HL-60/S4 treated with phorbol 12-myristate 13-acetate at 8.2 ng/mL for 4 days and 3 days (cell line): ENCODE results near the gene PYY.

Experiments used
- in situ Hi-C: fragments of 300-500 bp; cut with MboI; formaldehyde crosslinking; loops from 2 replicates; pipeline ENCODE4 v1.15.0; 2022; ENCODE audit warnings: low sequenced_read_pairs

PYY gene

GRCh38 chr17:43918026-43918389 lies 35.7 kb downstream of the PYY start:
- in situ Hi-C loops, result no loop called here

- in situ Hi-C loops, result no loop called here
Measured at GRCh38 chr17:43917348-43918025, 36.3 kb downstream of the PYY start.

GRCh38 chr17:43917016-43917347 lies 36.8 kb downstream of the PYY start:
- in situ Hi-C loops, result no loop called here

GRCh38 chr17:43916385-43916784 lies 37.4 kb downstream of the PYY start:
- in situ Hi-C loops, result no loop called here

- in situ Hi-C loops, result no loop called here
Measured at GRCh38 chr17:43915559-43915958, 38.2 kb downstream of the PYY start.

GRCh38 chr17:43914451-43914850 lies 39.3 kb downstream of the PYY start:
- in situ Hi-C loops, result no loop called here

GRCh38 chr17:43913584-43913983 lies 40.2 kb downstream of the PYY start:
- in situ Hi-C loops, result no loop called here

- in situ Hi-C loops, result no loop called here
Measured at GRCh38 chr17:43912635-43913304, 41.0 kb downstream of the PYY start.

- in situ Hi-C loops, result no loop called here
Measured at GRCh38 chr17:43911904-43912303, 41.8 kb downstream of the PYY start.

GRCh38 chr17:43909537-43910231 lies 44.1 kb downstream of the PYY start:
- in situ Hi-C loops, result no loop called here

- in situ Hi-C loops, result no loop called here
Measured at GRCh38 chr17:43907998-43908721, 45.6 kb downstream of the PYY start.

- in situ Hi-C loops, result no loop called here
Measured at GRCh38 chr17:43907425-43907981, 46.2 kb downstream of the PYY start, which contains the start of gene MPP2. MPP2 (minus strand) TSS chr17:43907536; CDS start chr17:43904460, 3,076 bp downstream.

GRCh38 chr17:43906951-43907424 lies 46.8 kb downstream of the PYY start:
- in situ Hi-C loops, result no loop called here

- in situ Hi-C loops, result no loop called here
Measured at GRCh38 chr17:43905985-43906852, 47.5 kb downstream of the PYY start.

GRCh38 chr17:43905400-43905984 lies 48.2 kb downstream of the PYY start:
- in situ Hi-C loops, result no loop called here
